Gastrocnemius medialis (tissue), 4 donors: ENCODE data around the gene ARHGAP26. TPM values are rescaled to one million over a fixed set of nuclear protein-coding genes. Genes with fewer than 3 reads are reported as not detected.

Experiments used
- ATAC-seq, 2 donors: fragments of 150-250 bp; one replicate each; pipeline ENCODE4 v1.9.1; 2016
- DNase-seq, 2 donors: peaks; one replicate each; pipeline ENCODE4 v3.0.0-alpha.2; 2019
- H3K27ac ChIP-seq, 4 donors: fragments of 200-600 bp; sonication (generic); 1 replicate in 1 of 4; 2 replicates in 3 of 4; pipeline ENCODE4 v1.5.1; 2016 to 2018; ENCODE audit warnings: mild to moderate bottlenecking in 2 of 4, moderate library complexity in 1 of 4
- H3K27me3 ChIP-seq, 3 donors: fragments of 200-600 bp; sonication (generic) in 2 of 3; 1 replicate in 1 of 3; 2 replicates in 2 of 3; pipeline versions ENCODE4 v1.5.1 to v1.6.0; 2016 to 2019; ENCODE audit warnings: mild to moderate bottlenecking in 1 of 3, moderate library complexity in 1 of 3
- H3K36me3 ChIP-seq, 2 donors: fragments of 200-600 bp; sonication (generic) in 1 of 2; one replicate each; pipeline ENCODE4 v1.5.1; 2017 to 2018
- H3K4me1 ChIP-seq, 2 donors: fragments of 200-600 bp; sonication (generic) in 1 of 2; one replicate each; pipeline ENCODE4 v1.5.1; 2016 to 2017; ENCODE audit warnings: mild to moderate bottlenecking in 2 of 2
- H3K4me3 ChIP-seq, 4 donors: fragments of 200-600 bp; sonication (generic) in 3 of 4; 1 replicate in 1 of 4; 2 replicates in 3 of 4; pipeline ENCODE4 v1.5.1; 2016 to 2019; ENCODE audit warnings: mild to moderate bottlenecking in 2 of 4
- H3K9me3 ChIP-seq, 3 donors: fragments of 200-600 bp; sonication (generic) in 2 of 3; 1 replicate in 1 of 3; 2 replicates in 2 of 3; pipeline ENCODE4 v1.5.1; 2016 to 2019
- POLR2A ChIP-seq, 2 donors: fragments of 450-650 bp; IDR thresholded peaks; one replicate each; pipeline ENCODE4 v1.6.1; 2017; ENCODE audit warnings: antibody characterized with exemption in 2 of 2, mild to moderate bottlenecking in 2 of 2, moderate library complexity in 2 of 2
- in situ Hi-C, 4 donors: fragments of 200-750 bp; cut with MboI; loops; one replicate each; pipeline versions ENCODE4 v1.15.0 to v1.8.0; 2017; ENCODE audit warnings: low sequenced_read_pairs in 4 of 4
- intact Hi-C: fragments of 100-400 bp; cut with DNase I; formaldehyde crosslinking; loops from one replicate; pipeline ENCODE4 v1.15.1; 2023; ENCODE audit warnings: low total_unique reads
- total RNA-seq, 4 donors: library from RNA; depleted of rRNA; stranded (reverse); fragments of >200 nt; gene quantifications; one replicate each; pipeline versions ENCODE4 v1.1.0 to v1.2.3, GENCODE V29; 2016
- TF ChIP-seq, protein P1 (sequence below), 5 experiments: fragments of 450-650 bp in 3 of 5; fragments of 200-600 bp in 2 of 5; sonication (generic) in 2 of 5; IDR thresholded peaks in 4 of 5; conservative IDR thresholded peaks in 1 of 5; 1 replicate in 4 of 5; 2 replicates in 1 of 5; pipeline ENCODE4 v1.5.1; 2016 to 2019; ENCODE audit warnings: antibody characterized with exemption in 5 of 5, mild to moderate bottlenecking in 3 of 5, moderate library complexity in 3 of 5

Gene ARHGAP26
- total RNA-seq, 4 donors from 2014 or later = 9.1 to 22.4 (median 13.4) TPM

GRCh38 chr5:143161885-143162540 is 391.8 kb downstream of the ARHGAP26 start:
- Histone ChIP-seq H3K9me3 (no peaks in the 10 kb centered on the region), H3K27ac (peak overlapping the region; percentile 25 to 64 (median 43)), H3K4me3 (no peak overlapping the region), H3K27me3 (no peaks in the 10 kb centered on the region), H3K4me1 (peaks cover 13 to 32% of the 10 kb centered on the region in 2 donors), H3K36me3 (no peaks in the 10 kb centered on the region)
- peak; percentile 74 to 78 for ATAC-seq
- TF ChIP-seq, protein P1, sequence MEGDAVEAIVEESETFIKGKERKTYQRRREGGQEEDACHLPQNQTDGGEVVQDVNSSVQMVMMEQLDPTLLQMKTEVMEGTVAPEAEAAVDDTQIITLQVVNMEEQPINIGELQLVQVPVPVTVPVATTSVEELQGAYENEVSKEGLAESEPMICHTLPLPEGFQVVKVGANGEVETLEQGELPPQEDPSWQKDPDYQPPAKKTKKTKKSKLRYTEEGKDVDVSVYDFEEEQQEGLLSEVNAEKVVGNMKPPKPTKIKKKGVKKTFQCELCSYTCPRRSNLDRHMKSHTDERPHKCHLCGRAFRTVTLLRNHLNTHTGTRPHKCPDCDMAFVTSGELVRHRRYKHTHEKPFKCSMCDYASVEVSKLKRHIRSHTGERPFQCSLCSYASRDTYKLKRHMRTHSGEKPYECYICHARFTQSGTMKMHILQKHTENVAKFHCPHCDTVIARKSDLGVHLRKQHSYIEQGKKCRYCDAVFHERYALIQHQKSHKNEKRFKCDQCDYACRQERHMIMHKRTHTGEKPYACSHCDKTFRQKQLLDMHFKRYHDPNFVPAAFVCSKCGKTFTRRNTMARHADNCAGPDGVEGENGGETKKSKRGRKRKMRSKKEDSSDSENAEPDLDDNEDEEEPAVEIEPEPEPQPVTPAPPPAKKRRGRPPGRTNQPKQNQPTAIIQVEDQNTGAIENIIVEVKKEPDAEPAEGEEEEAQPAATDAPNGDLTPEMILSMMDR (IDR thresholded peaks at IDR 0.05 in 4 of 5, conservative IDR thresholded peaks at IDR 0.05 in 1 of 5) = no peak
- TF ChIP-seq POLR2A (IDR thresholded peaks at IDR 0.05) = no peak
- in situ Hi-C loops (no loop called here), intact Hi-C loops (no loop called here)
- DNase-seq = peak; percentile 45 to 77

DNA sequence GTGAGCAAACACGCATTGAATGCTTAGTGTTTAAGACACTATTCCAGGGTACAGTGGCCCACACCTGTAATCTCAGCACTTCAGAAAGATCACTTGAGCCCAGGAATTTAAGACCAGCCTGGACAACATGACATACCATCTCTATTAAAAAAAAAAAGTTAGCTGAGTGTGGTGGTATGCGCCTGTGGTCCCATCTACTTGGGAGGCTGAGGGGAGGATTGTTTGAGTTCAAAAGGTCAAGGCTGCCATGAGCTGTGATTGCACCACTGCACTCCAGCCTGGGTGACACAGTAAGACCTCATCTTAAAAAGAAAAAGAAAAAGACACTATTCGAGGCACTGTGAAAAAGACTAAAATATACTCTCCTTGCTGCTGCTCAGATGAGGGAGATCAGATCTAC is 392.6 kb downstream of the ARHGAP26 start:
- DNase-seq (no peak), ATAC-seq (no peak)
- in situ Hi-C loops (no loop called here), intact Hi-C loops (no loop called here)
- peak overlapping the region in 2 of 4 donors; percentile 25 to 64 for H3K27ac ChIP-seq
- no peaks in the 10 kb centered on the region for H3K36me3 ChIP-seq
- no peaks in the 10 kb centered on the region for H3K9me3 ChIP-seq
- no peak overlapping the region for H3K4me3 ChIP-seq
- H3K27me3 ChIP-seq = no peaks in the 10 kb centered on the region
- peaks cover 13 to 34% of the 10 kb centered on the region in 2 donors for H3K4me1 ChIP-seq
- TF ChIP-seq, protein P1 (IDR thresholded peaks at IDR 0.05 in 4 of 5, conservative IDR thresholded peaks at IDR 0.05 in 1 of 5) = no peak
- no peak for TF ChIP-seq POLR2A (IDR thresholded peaks at IDR 0.05)

- no peaks in the 10 kb centered on the region for H3K36me3 ChIP-seq
- no peak overlapping the region for H3K4me3 ChIP-seq
- DNase-seq (no peak), ATAC-seq (no peak)
- no peaks in the 10 kb centered on the region for H3K9me3 ChIP-seq
- H3K27me3 ChIP-seq = no peaks in the 10 kb centered on the region
- intact Hi-C loops (no loop called here), in situ Hi-C loops (no loop called here)
- TF ChIP-seq, protein P1 (IDR thresholded peaks at IDR 0.05 in 4 of 5, conservative IDR thresholded peaks at IDR 0.05 in 1 of 5) = no peak
- no peak for TF ChIP-seq POLR2A (IDR thresholded peaks at IDR 0.05)
- no peak overlapping the region for H3K27ac ChIP-seq
- H3K4me1 ChIP-seq = peaks cover 20 to 45% of the 10 kb centered on the region in 2 donors
Measured at GRCh38 chr5:143164557-143164956, 394.4 kb downstream of the ARHGAP26 start.

GRCh38 chr5:143165049-143165880 is 395.1 kb downstream of the ARHGAP26 start:
- ATAC-seq (no peak), DNase-seq (no peak)
- TF ChIP-seq, protein P1 (IDR thresholded peaks at IDR 0.05 in 4 of 5, conservative IDR thresholded peaks at IDR 0.05 in 1 of 5) = no peak
- TF ChIP-seq POLR2A (IDR thresholded peaks at IDR 0.05) = no peak
- Histone ChIP-seq H3K36me3 (no peaks in the 10 kb centered on the region), H3K9me3 (no peaks in the 10 kb centered on the region), H3K4me1 (peaks cover 20 to 51% of the 10 kb centered on the region in 2 donors), H3K4me3 (no peak overlapping the region), H3K27me3 (no peaks in the 10 kb centered on the region), H3K27ac (no peak overlapping the region)
- in situ Hi-C loops (no loop called here), intact Hi-C loops (no loop called here)
